Activated naive CD8-positive, alpha-beta T cell treated with anti-CD3 and anti-CD28 coated beads, Interleukin-2, amount 10 ng/mL, durations not matched to agents 7 days and 5 days (primary cell): ENCODE measurements around the gene OR5C1. TPM values are rescaled to one million over a fixed set of nuclear protein-coding genes. Genes with fewer than 3 reads are reported as not detected.

Source experiments
- ATAC-seq: fragments of 150-1000 bp; cut with Tn5 transposase; one replicate; pipeline ENCODE4 v1.10.0; 2021; ENCODE audit warnings: low read depth, moderate library complexity
- POLR2A ChIA-PET: fragments of 350-600 bp; sonication (Branson Sonifier 250); formaldehyde crosslinking; loops from one replicate; lab custom pipeline; 2021; ENCODE audit warnings: antibody characterized with exemption; lab: Charles Lee
- DNase-seq: peaks from one replicate; pipeline ENCODE4 v3.0.0; 2021
- H3K27ac Mint-ChIP-seq: one replicate; pipeline ENCODE4 v1.8.0; 2022; ENCODE audit warnings: mild to moderate bottlenecking, mixed read lengths
- H3K27me3 Mint-ChIP-seq: one replicate; pipeline ENCODE4 v1.8.0; 2022; ENCODE audit warnings: mild to moderate bottlenecking, moderate library complexity, mixed read lengths
- H3K36me3 Mint-ChIP-seq: one replicate; pipeline ENCODE4 v1.8.0; 2021; ENCODE audit warnings: mild to moderate bottlenecking, mixed read lengths
- H3K4me1 Mint-ChIP-seq: one replicate; pipeline ENCODE4 v1.8.0; 2021; ENCODE audit warnings: mixed read lengths
- H3K4me3 Mint-ChIP-seq: one replicate; pipeline ENCODE4 v1.8.0; 2022; ENCODE audit warnings: mild to moderate bottlenecking, moderate library complexity, mixed read lengths
- H3K9me3 Mint-ChIP-seq: one replicate; pipeline ENCODE4 v1.8.0; 2021; ENCODE audit warnings: mixed read lengths
- total RNA-seq, 2 experiments: library from RNA; stranded (reverse); gene quantifications; one replicate each; pipeline ENCODE4 v1.2.3, GENCODE V29; 2021

The OR5C1 gene
- not detected for total RNA-seq

GRCh38 chr9:122788831-122789230, at the start of gene OR5C1:
OR5C1 (plus strand) TSS chr9:122788933; CDS start chr9:122788933, 0 bp downstream.
- Mint-ChIP-seq H3K27me3 (no peaks in the 10 kb centered on the region), H3K36me3 (peaks cover 1% of the 10 kb centered on the region), H3K4me3 (no peak within 1 kb of the TSS), H3K4me1 (peaks cover 2% of the 10 kb centered on the region), H3K9me3 (peaks cover 2% of the 10 kb centered on the region), H3K27ac (no peak within 1 kb of the TSS)
- ATAC-seq: no peak
- no peak for DNase-seq
- POLR2A ChIA-PET: no interaction called here

- DNase-seq: no peak
- peaks cover 5% of the 10 kb centered on the region for H3K27me3 Mint-ChIP-seq
- ATAC-seq: no peak
- POLR2A ChIA-PET: no interaction called here
- H3K36me3 Mint-ChIP-seq: no peaks in the 10 kb centered on the region
- no peak within 1 kb of the TSS for H3K4me3 Mint-ChIP-seq
- no peaks in the 10 kb centered on the region for H3K4me1 Mint-ChIP-seq
- H3K9me3 Mint-ChIP-seq: peaks cover 16% of the 10 kb centered on the region
- H3K27ac Mint-ChIP-seq: no peak within 1 kb of the TSS
Observed at GRCh38 chr9:122742003-122742402, 46.7 kb upstream of the OR5C1 start, which contains the start of gene OR1L6. OR1L6 (plus strand) TSS chr9:122742303; CDS start chr9:122749848, 7,545 bp downstream.

GRCh38 chr9:122754825-122755224, 33.9 kb upstream of the OR5C1 start:
- Mint-ChIP-seq H3K9me3 (peaks cover 8% of the 10 kb centered on the region), H3K36me3 (peaks cover 1% of the 10 kb centered on the region), H3K27ac (no peak overlapping the region), H3K27me3 (no peaks in the 10 kb centered on the region), H3K4me1 (no peaks in the 10 kb centered on the region), H3K4me3 (no peak overlapping the region)
- POLR2A ChIA-PET: no interaction called here
- DNase-seq: no peak
- no peak for ATAC-seq

- Mint-ChIP-seq H3K27me3 (peaks cover 2% of the 10 kb centered on the region), H3K4me1 (peaks cover 2% of the 10 kb centered on the region), H3K27ac (no peak overlapping the region), H3K9me3 (peaks cover 10% of the 10 kb centered on the region), H3K36me3 (no peaks in the 10 kb centered on the region), H3K4me3 (no peak overlapping the region)
- DNase-seq: no peak
- POLR2A ChIA-PET: no interaction called here
- ATAC-seq: no peak
Observed at GRCh38 chr9:122767817-122768216, 20.9 kb upstream of the OR5C1 start.

GRCh38 chr9:122777052-122777451, 11.7 kb upstream of the OR5C1 start:
- no peak for DNase-seq
- POLR2A ChIA-PET: no interaction called here
- no peaks in the 10 kb centered on the region for H3K36me3 Mint-ChIP-seq
- H3K9me3 Mint-ChIP-seq: peaks cover 3% of the 10 kb centered on the region
- no peak overlapping the region for H3K4me3 Mint-ChIP-seq
- peaks cover under 1% of the 10 kb centered on the region for H3K4me1 Mint-ChIP-seq
- no peak overlapping the region for H3K27ac Mint-ChIP-seq
- no peak for ATAC-seq
- peaks cover 2% of the 10 kb centered on the region for H3K27me3 Mint-ChIP-seq

GRCh38 chr9:122777935-122778627, 10.7 kb upstream of the OR5C1 start:
- DNase-seq: no peak
- ATAC-seq: no peak
- Mint-ChIP-seq H3K9me3 (no peaks in the 10 kb centered on the region), H3K27me3 (peaks cover 2% of the 10 kb centered on the region), H3K4me1 (no peaks in the 10 kb centered on the region), H3K27ac (no peak overlapping the region), H3K4me3 (no peak overlapping the region), H3K36me3 (no peaks in the 10 kb centered on the region)
- POLR2A ChIA-PET: no interaction called here

GRCh38 chr9:122779181-122779580, 9.6 kb upstream of the OR5C1 start:
- ATAC-seq (no peak), DNase-seq (no peak)
- Mint-ChIP-seq H3K9me3 (no peaks in the 10 kb centered on the region), H3K4me3 (no peak overlapping the region), H3K27me3 (peaks cover 2% of the 10 kb centered on the region), H3K27ac (no peak overlapping the region), H3K36me3 (no peaks in the 10 kb centered on the region), H3K4me1 (no peaks in the 10 kb centered on the region)
- POLR2A ChIA-PET: no interaction called here

GRCh38 chr9:122780026-122780425, 8.7 kb upstream of the OR5C1 start:
- POLR2A ChIA-PET: interaction anchor here (0.6 kb wide), 1 partner anchor 222 kb away, joined by 5 read pairs; no protein-coding TSS in a partner anchor
- DNase-seq: no peak

GRCh38 chr9:122781671-122782070, 7.1 kb upstream of the OR5C1 start:
- H3K27me3 Mint-ChIP-seq: peaks cover 2% of the 10 kb centered on the region
- no peaks in the 10 kb centered on the region for H3K9me3 Mint-ChIP-seq
- POLR2A ChIA-PET: no interaction called here
- DNase-seq: no peak
- no peak overlapping the region for H3K4me3 Mint-ChIP-seq
- no peak overlapping the region for H3K27ac Mint-ChIP-seq
- H3K36me3 Mint-ChIP-seq: no peaks in the 10 kb centered on the region
- ATAC-seq: no peak
- no peaks in the 10 kb centered on the region for H3K4me1 Mint-ChIP-seq

More at GRCh38 chr9:122780026-122780425, 8.7 kb upstream of the OR5C1 start:
- no peak overlapping the region for H3K4me3 Mint-ChIP-seq
- no peak for ATAC-seq
- no peak overlapping the region for H3K27ac Mint-ChIP-seq
- H3K27me3 Mint-ChIP-seq: peaks cover 2% of the 10 kb centered on the region
- H3K9me3 Mint-ChIP-seq: no peaks in the 10 kb centered on the region
- H3K36me3 Mint-ChIP-seq: no peaks in the 10 kb centered on the region
- H3K4me1 Mint-ChIP-seq: no peaks in the 10 kb centered on the region

- POLR2A ChIA-PET: no interaction called here
- Mint-ChIP-seq H3K9me3 (no peaks in the 10 kb centered on the region), H3K4me1 (no peaks in the 10 kb centered on the region), H3K36me3 (no peaks in the 10 kb centered on the region), H3K4me3 (no peak overlapping the region), H3K27me3 (no peaks in the 10 kb centered on the region), H3K27ac (no peak overlapping the region)
- no peak for ATAC-seq
- no peak for DNase-seq
Observed at GRCh38 chr9:122785269-122785668, 3.5 kb upstream of the OR5C1 start.

GRCh38 chr9:122786338-122786737, 2.4 kb upstream of the OR5C1 start:
- H3K27me3 Mint-ChIP-seq: no peaks in the 10 kb centered on the region
- no peaks in the 10 kb centered on the region for H3K36me3 Mint-ChIP-seq
- no peak overlapping the region for H3K27ac Mint-ChIP-seq
- no peaks in the 10 kb centered on the region for H3K9me3 Mint-ChIP-seq
- H3K4me1 Mint-ChIP-seq: no peaks in the 10 kb centered on the region
- POLR2A ChIA-PET: no interaction called here
- ATAC-seq (no peak), DNase-seq (no peak)
- no peak overlapping the region for H3K4me3 Mint-ChIP-seq

GRCh38 chr9:122789256-122790046, 718 bp downstream of the OR5C1 start:
- POLR2A ChIA-PET: no interaction called here
- no peak for DNase-seq
- no peaks in the 10 kb centered on the region for H3K27me3 Mint-ChIP-seq
- no peak overlapping the region for H3K4me3 Mint-ChIP-seq
- no peak overlapping the region for H3K27ac Mint-ChIP-seq
- H3K4me1 Mint-ChIP-seq: peaks cover 2% of the 10 kb centered on the region
- H3K9me3 Mint-ChIP-seq: peaks cover 4% of the 10 kb centered on the region
- H3K36me3 Mint-ChIP-seq: peaks cover 1% of the 10 kb centered on the region
- ATAC-seq: no peak

GRCh38 chr9:122791872-122792669, 3.3 kb downstream of the OR5C1 start:
- POLR2A ChIA-PET: no interaction called here
- ATAC-seq (no peak), DNase-seq (no peak)
- H3K9me3 Mint-ChIP-seq: peaks cover 4% of the 10 kb centered on the region
- no peaks in the 10 kb centered on the region for H3K27me3 Mint-ChIP-seq
- peaks cover 1% of the 10 kb centered on the region for H3K36me3 Mint-ChIP-seq
- H3K4me3 Mint-ChIP-seq: no peak overlapping the region
- no peak overlapping the region for H3K27ac Mint-ChIP-seq
- peaks cover 2% of the 10 kb centered on the region for H3K4me1 Mint-ChIP-seq
